Endothelial cell of umbilical vein (primary cell): ENCODE results near the gene YJU2.

Experiments used
- CTCF ChIP-seq, 2 donors: IDR thresholded peaks; 1 replicate in 1 of 2; 2 replicates in 1 of 2; pipeline ENCODE4 v1.5.1; 2011; ENCODE audit warnings: low read length in 2 of 2, mild to moderate bottlenecking in 2 of 2, moderate library complexity in 2 of 2, control low read depth in 1 of 2, inconsistent platforms in 1 of 2, low read depth in 1 of 2; ENCODE audit not compliant: insufficient read depth in 1 of 2; ENCODE audit errors: extremely low read depth in 1 of 2
- MYC ChIP-seq: IDR thresholded peaks from one replicate; pipeline ENCODE4 v1.6.1; 2011; ENCODE audit warnings: mild to moderate bottlenecking, low read depth, low read length
- POLR2AphosphoS5 ChIP-seq: IDR thresholded peaks from 2 replicates; pipeline ENCODE4 v1.6.1; 2012; ENCODE audit warnings: low read depth, mild to moderate bottlenecking, control low read depth, low read length, moderate library complexity; ENCODE audit not compliant: insufficient read depth

GRCh38 chr19:4300589-4300988, 53.7 kb downstream of the YJU2 start:
- TF ChIP-seq CTCF (IDR thresholded peaks at IDR 0.05; ENCODE audit: extremely low read depth in 1 of 2, insufficient read depth in 1 of 2, low read depth in 1 of 2, low read length in 2 of 2) (no peak), POLR2AphosphoS5 (no peak), MYC (no peak)
